ENCODE data around the gene POLR1C. TPM values are rescaled to one million over a fixed set of nuclear protein-coding genes. Genes with fewer than 3 reads are reported as not detected.
"Not testable (repeated sequence)": the region's sequence is repeated elsewhere in the genome, so short reads cannot be mapped to it uniquely, and the experiment has no call there.

POLR1C gene
- total RNA-seq, 4 donors from 2014 or later, result 16.9 to 30.4 (median 24.7) TPM

DNA sequence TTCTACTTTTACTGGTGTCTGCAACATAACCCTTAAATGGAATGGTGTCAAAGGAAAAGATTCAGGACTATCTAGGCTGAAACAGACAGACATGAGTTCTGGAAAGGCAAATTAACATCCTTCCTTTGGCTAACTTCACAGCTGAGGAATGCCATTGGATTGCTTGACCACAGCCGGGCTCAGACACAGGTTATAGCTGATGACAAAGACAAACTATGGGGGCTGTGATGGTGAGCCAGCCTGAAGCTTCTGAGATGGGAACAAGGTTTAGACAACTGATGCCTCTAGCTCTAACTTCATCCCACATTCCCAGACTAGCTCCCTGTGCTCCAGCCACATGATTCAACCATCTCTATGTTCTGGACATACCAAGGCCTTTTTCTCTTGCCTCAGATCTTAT is 15.3 kb downstream of the POLR1C start:
- TF ChIP-seq POLR2AphosphoS5 (IDR thresholded peaks at IDR 0.05) (no peak), POLR2A (IDR thresholded peaks at IDR 0.05) (no peak), EP300 (IDR thresholded peaks at IDR 0.05) (no peak)
- TF ChIP-seq, protein P1, sequence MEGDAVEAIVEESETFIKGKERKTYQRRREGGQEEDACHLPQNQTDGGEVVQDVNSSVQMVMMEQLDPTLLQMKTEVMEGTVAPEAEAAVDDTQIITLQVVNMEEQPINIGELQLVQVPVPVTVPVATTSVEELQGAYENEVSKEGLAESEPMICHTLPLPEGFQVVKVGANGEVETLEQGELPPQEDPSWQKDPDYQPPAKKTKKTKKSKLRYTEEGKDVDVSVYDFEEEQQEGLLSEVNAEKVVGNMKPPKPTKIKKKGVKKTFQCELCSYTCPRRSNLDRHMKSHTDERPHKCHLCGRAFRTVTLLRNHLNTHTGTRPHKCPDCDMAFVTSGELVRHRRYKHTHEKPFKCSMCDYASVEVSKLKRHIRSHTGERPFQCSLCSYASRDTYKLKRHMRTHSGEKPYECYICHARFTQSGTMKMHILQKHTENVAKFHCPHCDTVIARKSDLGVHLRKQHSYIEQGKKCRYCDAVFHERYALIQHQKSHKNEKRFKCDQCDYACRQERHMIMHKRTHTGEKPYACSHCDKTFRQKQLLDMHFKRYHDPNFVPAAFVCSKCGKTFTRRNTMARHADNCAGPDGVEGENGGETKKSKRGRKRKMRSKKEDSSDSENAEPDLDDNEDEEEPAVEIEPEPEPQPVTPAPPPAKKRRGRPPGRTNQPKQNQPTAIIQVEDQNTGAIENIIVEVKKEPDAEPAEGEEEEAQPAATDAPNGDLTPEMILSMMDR (IDR thresholded peaks at IDR 0.05), result no peak
- Histone ChIP-seq H3K36me3 (peaks cover 0 to 94% of the 10 kb centered on the region in 2 donors), H3K9me3 (no peaks in the 10 kb centered on the region), H3K27ac (no peak overlapping the region), H3K27me3 (no peaks in the 10 kb centered on the region), H3K4me3 (no peak overlapping the region), H3K4me1 (no peaks in the 10 kb centered on the region)
- WGBS, 2 donors (ENCODE audit: low coverage in 1 of 2), result 83 to 100% methylated on average over 1 of the region's 1 CpG
- no peak for ATAC-seq

DNA sequence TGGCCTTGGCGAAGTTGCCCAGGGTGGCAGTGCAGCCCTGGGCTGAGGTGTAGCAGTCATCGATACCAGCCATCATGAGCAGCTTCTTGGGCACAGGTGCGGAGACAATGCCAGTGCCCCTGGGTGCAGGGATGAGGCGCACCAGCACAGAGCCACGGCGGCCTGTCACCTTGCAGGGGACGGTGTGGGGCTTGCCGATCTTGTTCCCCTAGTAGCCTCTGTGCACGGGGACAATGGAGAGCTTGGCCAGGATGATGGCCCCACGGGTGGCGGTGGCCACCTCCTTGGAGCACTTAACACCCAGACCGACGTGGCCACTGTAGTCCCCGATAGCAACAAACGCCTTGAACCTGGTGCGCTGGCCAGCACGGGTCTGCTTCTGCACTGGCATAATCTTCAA is 22.1 kb downstream of the POLR1C start:
- WGBS, 2 donors (ENCODE audit: low coverage in 1 of 2), result no CpG with 5 or more reads among the region's 17 CpGs
- not testable (repeated sequence) for H3K9me3 ChIP-seq, H3K4me1 ChIP-seq, H3K27ac ChIP-seq, H3K27me3 ChIP-seq, H3K4me3 ChIP-seq, ATAC-seq
- H3K36me3 ChIP-seq, result peaks cover 0 to 91% of the 10 kb centered on the region in 2 donors

DNA sequence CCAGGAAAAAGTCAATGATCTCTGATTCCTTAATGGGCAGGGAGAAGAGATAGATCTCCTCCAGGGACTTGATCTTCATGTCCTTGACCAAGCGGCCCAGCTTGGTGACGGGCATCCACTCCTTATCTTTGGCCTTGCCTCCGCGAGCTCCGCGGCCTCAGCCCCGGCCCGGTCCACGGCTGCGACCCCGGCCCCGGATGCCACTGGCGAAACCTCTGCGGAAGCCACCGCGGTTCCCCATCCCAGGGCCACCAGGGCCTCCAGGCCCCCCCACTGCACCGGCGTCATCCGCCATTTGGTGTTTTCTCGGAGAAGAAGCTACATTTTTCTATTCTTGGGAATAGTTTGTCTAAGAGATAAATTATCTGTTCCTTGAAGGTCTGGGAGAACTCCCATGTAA is 22.5 kb downstream of the POLR1C start:
- not testable (repeated sequence) for H3K4me3 ChIP-seq, H3K27me3 ChIP-seq, ATAC-seq, H3K4me1 ChIP-seq, H3K27ac ChIP-seq, H3K9me3 ChIP-seq
- H3K36me3 ChIP-seq, result peaks cover 0 to 92% of the 10 kb centered on the region in 2 donors
- 100% methylated on average over 12 of the region's 20 CpGs; no CpG with 5 or more reads in 1 of the 2 donors for WGBS, 2 donors (ENCODE audit: low coverage in 1 of 2)

DNA sequence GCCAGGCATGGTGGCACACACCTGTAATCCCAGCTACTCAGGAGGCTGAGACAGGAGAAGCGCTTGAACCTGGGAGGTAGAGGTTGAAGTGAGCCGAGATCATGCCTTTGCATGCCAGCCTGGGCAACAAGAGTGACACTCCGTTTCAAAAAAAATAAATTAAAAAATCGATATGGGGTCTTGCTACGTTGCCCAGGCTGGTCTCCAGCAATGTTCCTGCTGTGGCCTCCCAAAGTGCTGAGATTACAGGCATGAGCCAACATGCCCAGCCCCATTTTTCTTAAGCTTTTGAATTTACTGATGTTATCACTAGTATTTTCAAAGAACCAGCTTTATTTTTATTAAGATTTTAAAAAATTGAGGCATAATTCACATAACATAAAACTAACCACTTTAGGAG is 23.6 kb downstream of the POLR1C start:
- Histone ChIP-seq H3K27ac (no peak overlapping the region), H3K36me3 (peaks cover 0 to 95% of the 10 kb centered on the region in 2 donors), H3K4me1 (no peaks in the 10 kb centered on the region), H3K9me3 (no peaks in the 10 kb centered on the region), H3K27me3 (no peaks in the 10 kb centered on the region), H3K4me3 (no peak overlapping the region)
- 87 to 100% methylated on average over 5 of the region's 5 CpGs for whole genome bisulfite sequencing, 2 donors (ENCODE audit: low coverage in 1 of 2)
- TF ChIP-seq EP300 (IDR thresholded peaks at IDR 0.05), result no peak
- TF ChIP-seq POLR2A (IDR thresholded peaks at IDR 0.05), result no peak
- TF ChIP-seq POLR2AphosphoS5 (IDR thresholded peaks at IDR 0.05), result no peak
- TF ChIP-seq, protein P1 (IDR thresholded peaks at IDR 0.05), result no peak
- no peak for ATAC-seq

DNA sequence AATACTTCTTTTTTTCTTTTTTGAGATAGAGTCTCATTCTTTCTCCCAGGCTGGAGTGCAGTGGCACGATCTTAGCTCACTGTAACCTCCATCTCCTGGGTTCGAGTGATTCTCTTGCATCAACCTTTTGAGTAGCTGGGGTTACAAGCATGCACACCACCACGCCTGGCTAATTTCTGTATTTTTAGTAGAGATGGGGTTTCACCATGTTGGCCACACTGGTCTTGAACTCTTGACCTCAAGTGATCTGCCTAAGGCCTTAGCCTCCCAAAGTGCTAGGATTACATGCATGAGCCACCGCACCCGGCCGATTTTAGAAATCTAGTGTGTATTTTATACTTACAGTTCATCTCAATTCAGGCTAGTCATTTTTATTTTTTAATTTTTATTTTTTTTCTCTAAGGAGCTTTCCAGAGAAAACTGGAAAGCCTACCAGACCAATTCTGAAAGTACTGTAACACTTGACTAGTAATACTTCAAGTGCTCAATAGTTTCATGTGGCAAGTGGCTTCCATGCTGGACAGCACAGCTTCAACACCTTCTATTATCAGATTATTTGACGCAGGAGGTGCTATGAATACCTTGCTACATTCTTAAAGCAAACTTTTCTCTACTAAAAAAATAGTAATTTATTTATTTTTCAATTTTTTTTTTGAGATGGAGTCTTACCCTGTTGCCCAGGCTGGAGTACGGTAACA is 25.0 kb downstream of the POLR1C start:
- H3K4me1 ChIP-seq, result no peaks in the 10 kb centered on the region
- WGBS, 2 donors (ENCODE audit: low coverage in 1 of 2), result 90 to 98% methylated on average over 6 to 8 of the region's 8 CpGs
- no peak for ATAC-seq
- no peak overlapping the region for H3K4me3 ChIP-seq
- TF ChIP-seq EP300 (IDR thresholded peaks at IDR 0.05), result no peak
- no peak for TF ChIP-seq POLR2A (IDR thresholded peaks at IDR 0.05)
- no peak for TF ChIP-seq POLR2AphosphoS5 (IDR thresholded peaks at IDR 0.05)
- TF ChIP-seq, protein P1 (IDR thresholded peaks at IDR 0.05), result no peak
- H3K27me3 ChIP-seq, result no peaks in the 10 kb centered on the region
- H3K27ac ChIP-seq, result no peak overlapping the region
- H3K36me3 ChIP-seq, result peaks cover 0 to 96% of the 10 kb centered on the region in 2 donors
- no peaks in the 10 kb centered on the region for H3K9me3 ChIP-seq

DNA sequence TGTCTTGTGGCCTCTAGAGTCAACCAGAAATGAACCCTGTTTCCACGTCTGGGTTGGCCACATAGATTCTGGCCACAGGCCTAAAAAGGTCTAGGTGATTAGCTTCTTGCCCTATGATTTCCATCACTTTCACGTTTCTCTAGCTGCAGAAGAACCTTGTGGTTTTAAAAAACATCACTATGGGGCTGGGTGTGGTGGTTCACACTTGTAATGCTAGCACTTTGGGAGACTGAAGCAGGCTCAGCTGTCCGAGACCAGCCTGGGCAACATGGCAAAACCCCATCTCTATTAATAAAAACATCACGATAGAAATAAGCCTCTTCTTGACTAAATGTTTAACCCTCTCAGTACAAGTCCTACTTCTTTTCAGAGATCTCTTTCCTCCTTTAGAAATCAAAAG is 27.6 kb downstream of the POLR1C start:
- Histone ChIP-seq H3K27me3 (no peaks in the 10 kb centered on the region), H3K36me3 (peaks cover 0 to 100% of the 10 kb centered on the region in 2 donors), H3K9me3 (no peaks in the 10 kb centered on the region), H3K4me3 (no peak overlapping the region), H3K4me1 (no peaks in the 10 kb centered on the region), H3K27ac (no peak overlapping the region)
- TF ChIP-seq POLR2AphosphoS5 (IDR thresholded peaks at IDR 0.05) (no peak), EP300 (IDR thresholded peaks at IDR 0.05) (no peak), POLR2A (IDR thresholded peaks at IDR 0.05) (no peak)
- TF ChIP-seq, protein P1 (IDR thresholded peaks at IDR 0.05), result no peak
- no peak for ATAC-seq
- 60 to 62% methylated on average over 4 of the region's 4 CpGs for WGBS, 2 donors (ENCODE audit: low coverage in 1 of 2)

Data from gastroesophageal sphincter (tissue), 4 donors.